ENCODE measurements around the gene CATSPER3.

The CATSPER3 gene

DNA sequence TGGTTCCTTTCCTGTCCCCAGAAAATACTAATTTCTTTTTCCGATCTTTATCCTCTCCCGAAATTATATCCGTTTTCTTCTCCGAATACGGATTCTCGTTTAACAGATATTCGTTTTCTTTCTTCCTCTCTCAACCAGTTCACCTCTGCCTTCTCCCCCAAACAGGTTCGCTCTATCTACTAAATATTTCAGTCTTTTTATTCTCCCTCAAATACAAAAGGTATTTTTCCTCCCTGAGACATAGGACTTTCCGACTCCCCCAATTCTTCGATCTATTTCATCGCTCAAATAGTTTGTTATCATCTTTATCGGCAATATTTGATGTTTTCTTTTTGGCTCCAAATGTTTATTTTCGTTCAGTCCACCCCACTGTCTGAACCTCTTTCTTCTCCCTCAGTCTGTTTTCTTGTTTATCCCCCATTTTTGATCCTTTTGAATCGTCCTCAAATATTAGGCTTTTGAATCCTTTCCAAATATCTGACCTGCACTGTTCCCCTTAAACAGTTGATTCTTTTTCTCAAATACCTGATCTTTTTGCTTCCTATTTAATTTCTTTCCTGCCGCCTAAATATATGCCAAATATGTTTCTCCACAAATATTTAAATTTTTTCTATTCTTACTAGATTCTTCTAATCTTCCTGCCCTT is 61.9 kb downstream of the CATSPER3 start:
- ATAC-seq: no peak

GRCh38 chr5:135030123-135030955 is 62.6 kb downstream of the CATSPER3 start:
- no peak for ATAC-seq
- DNase-seq: no peak

More for the DNA sequence above, 61.9 kb downstream of the CATSPER3 start:
- no peak for DNase-seq

DNA sequence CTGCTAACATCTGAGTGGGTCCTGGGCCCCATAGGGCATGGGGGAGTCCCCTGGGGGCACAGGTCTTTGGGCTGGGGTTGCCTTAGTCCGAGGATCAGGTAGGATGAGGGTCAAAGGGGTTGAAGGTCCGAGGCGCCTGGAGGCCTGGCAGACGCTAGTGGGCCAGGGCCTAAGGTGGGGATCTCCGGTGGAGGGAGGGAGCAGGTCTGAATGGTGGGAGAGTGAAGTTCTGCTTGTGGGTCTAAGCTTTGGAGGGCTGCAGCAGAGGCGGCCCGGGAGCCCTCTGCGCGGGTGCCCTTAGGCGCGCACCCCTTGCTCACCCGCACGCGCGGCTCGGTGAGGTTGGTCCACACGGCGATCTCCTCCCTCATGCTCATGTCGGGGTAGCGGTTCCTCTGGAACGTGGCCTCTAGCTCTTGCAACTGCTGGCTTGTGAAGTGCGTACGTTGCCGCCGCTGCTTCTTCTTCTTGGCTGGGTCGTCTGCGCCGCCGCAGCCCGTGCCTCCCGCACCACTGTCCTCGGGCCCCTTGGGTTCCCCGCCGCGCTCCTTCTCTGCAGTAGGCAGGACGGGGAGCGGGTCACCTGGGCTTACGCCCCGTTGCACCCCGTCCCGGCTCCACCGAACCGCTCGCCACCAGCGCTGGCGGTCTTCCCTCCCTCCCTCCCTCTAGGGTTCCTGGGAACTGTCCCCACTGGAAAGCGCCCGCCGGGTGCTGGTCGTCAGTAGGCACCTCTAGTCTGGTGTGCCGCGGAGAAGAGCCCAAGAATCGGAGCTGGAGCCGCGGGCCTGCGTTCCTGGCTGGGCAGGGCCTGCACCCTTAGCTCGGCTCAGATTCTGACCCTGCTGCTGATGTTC is 63.5 kb downstream of the CATSPER3 start:
- no peak for ATAC-seq
- DNase-seq: no peak

DNA sequence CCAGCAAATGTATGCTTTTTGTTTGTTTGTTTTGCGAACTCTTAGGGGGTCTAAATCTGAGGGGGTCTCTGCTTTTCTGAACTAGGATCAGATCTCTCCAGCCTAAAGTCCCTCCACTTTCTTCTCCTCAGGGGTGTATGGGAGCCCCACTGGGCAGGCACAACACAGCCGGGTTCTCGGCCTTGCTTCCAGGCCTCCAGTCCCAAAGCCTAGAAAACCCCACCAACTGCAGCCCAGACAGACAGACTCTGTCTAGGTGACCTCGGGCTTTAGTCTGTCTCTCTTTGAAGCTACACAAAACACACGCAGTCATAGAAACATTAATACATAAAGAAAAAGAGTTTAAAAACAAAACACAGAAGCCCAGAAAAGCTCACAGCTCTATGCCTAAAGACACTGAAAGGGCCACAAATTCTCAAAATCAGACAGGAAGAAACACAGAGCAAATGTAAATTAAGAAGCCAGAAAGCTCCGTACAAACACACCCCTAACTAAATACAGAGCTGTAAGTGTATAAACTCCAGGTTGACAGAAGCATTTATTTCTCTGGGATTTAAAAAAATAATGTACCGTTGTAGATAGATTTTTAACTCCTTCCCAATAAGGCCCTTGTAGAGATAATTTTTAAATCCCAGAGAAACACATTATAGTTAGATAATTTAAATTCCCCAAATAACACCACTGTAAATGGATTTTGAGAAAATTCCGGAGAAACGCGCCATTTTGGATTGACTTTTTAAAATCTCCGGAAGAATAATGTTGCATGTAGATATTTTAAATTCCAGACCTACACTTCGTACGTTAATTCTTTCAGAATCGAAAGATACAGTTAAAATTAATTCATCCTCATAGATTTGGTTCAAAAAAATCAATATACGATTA is 64.3 kb downstream of the CATSPER3 start:
- ATAC-seq (no peak), DNase-seq (no peak)

- no peak for DNase-seq
- no peak for ATAC-seq
Observed at GRCh38 chr5:135032695-135032998, 64.9 kb downstream of the CATSPER3 start.

GRCh38 chr5:135032999-135033861 is 65.5 kb downstream of the CATSPER3 start:
- ATAC-seq (no peak), DNase-seq (no peak)

GRCh38 chr5:135033901-135034235 is 66.2 kb downstream of the CATSPER3 start, which contains the start of gene PITX1:
Gene PITX1 (minus strand): TSS chr5:135034228. CDS start chr5:135033881, 347 bp downstream.
- no peak for DNase-seq
- peak; percentile 15 for ATAC-seq

DNA sequence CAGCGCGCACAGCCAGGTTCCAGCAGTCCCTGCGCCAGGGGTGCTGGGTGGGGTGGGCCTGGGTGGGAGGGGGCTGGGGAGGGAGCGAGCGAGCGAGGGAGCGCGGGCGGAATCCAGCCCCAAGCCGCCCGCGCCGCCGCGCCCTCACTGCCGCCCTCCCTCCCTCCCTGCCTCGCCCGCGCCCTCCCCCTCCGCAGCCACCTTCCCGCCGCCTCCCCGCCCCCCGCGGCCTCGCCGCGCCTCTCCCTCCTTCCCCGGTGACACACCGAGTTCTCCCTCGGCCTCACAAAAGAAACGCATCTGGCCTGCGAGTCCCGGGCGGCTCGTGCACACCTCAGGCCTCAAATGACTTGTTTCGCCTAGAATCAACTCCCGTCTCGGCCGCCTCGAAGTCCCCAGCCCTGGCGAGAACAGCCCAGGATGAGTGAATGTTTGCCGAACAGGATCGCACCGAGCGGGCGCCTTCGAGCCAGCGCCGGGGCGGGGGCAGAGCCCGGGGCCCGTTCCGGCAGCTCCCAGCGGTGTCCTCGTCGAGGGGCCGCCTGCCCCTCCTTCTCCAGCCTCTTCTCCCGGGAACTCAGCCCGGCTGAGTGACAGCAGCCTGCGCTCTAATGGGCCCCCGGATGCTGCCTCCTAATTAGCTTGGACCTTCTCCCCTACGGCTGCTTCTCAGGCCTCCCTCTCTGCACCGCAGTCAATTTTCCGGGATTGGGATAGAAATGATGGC is 66.7 kb downstream of the CATSPER3 start:
- ATAC-seq: peak; percentile 21
- peak; percentile 52 for DNase-seq

GRCh38 chr5:135034963-135035677 is 67.4 kb downstream of the CATSPER3 start:
- DNase-seq (no peak), ATAC-seq (no peak)

GRCh38 chr5:135035678-135036030 is 67.9 kb downstream of the CATSPER3 start:
- DNase-seq (no peak), ATAC-seq (no peak)

- ATAC-seq: no peak
- DNase-seq: no peak
Observed at GRCh38 chr5:135036405-135036804, 68.7 kb downstream of the CATSPER3 start.

GRCh38 chr5:135037519-135038204 is 70.0 kb downstream of the CATSPER3 start:
- DNase-seq (no peak), ATAC-seq (no peak)

DNA sequence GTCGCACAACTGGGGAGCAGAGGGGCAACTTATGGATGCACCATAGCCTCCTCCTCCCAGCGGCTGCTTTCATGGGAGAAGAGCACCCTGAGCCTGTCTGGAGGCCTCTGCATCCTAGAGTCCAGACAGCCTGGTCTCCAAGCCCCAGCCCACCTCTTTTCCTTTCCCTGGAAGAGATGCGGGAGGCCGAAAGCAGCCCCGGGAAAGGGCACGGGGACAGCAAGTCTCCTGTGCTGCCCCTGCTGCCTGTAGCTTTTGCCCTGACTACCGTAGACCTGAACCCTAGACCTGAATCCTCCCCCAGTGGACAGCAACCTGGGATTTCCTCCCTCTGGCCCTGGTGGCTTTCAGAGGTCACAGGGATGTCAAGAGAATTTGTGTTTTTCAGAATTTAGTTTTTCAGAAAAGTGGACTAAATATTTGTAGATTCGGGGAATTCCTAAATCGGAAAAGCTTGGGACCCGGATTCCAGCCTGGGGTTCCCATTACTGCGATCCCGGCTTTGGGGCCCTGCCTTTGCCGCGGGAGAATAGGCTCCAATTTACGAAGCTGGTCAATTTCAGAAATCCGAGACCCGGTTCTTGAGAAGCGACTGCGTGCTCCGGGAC is 70.6 kb downstream of the CATSPER3 start:
- DNase-seq: no peak
- no peak for ATAC-seq

GRCh38 chr5:135038813-135039270 is 71.1 kb downstream of the CATSPER3 start:
- no peak for DNase-seq
- no peak for ATAC-seq

GRCh38 chr5:135039271-135040033 is 71.7 kb downstream of the CATSPER3 start:
- no peak for DNase-seq

GRCh38 chr5:135040034-135040332 is 72.3 kb downstream of the CATSPER3 start:
- ATAC-seq: no peak
- no peak for DNase-seq

More at GRCh38 chr5:135039271-135040033, 71.7 kb downstream of the CATSPER3 start:
- no peak for ATAC-seq

GRCh38 chr5:135040333-135041144 is 72.8 kb downstream of the CATSPER3 start:
- no peak for DNase-seq
- no peak for ATAC-seq
